Hair follicular keratinocyte (primary cell): ENCODE results near the gene TUBB1. TPM values are rescaled to one million over a fixed set of nuclear protein-coding genes. Genes with fewer than 3 reads are reported as not detected.

Experiments
- total RNA-seq: library from RNA; depleted of rRNA; stranded (reverse); fragments of >200 nt; gene quantifications from 2 replicates; pipeline ENCODE4 v1.2.3, GENCODE V29; 2015

The TUBB1 gene
- total RNA-seq: not detected in 2 replicates

GRCh38 chr20:59019217-59019616 is at the start of gene TUBB1:
Gene TUBB1 (plus strand): TSS chr20:59019429. CDS start chr20:59019523, 94 bp downstream.

GRCh38 chr20:58980711-58981627 is 38.3 kb upstream of the TUBB1 start, which contains the start of gene NELFCD:
Gene NELFCD (plus strand): TSS chr20:58981256. CDS start chr20:58981310, 54 bp downstream.

GRCh38 chr20:59006864-59007664 is 12.2 kb upstream of the TUBB1 start, which contains the start of gene CTSZ:
Gene CTSZ (minus strand): TSS chr20:59007254. CDS start chr20:59007128, 126 bp downstream.

GRCh38 chr20:59032023-59032712 is 12.9 kb downstream of the TUBB1 start, which contains the start of gene ATP5F1E:
Gene ATP5F1E (minus strand): TSS chr20:59032335. CDS start chr20:59032251, 84 bp downstream.

GRCh38 chr20:59042151-59042795 is 23.0 kb downstream of the TUBB1 start, which contains the start of gene PRELID3B:
Gene PRELID3B (minus strand): TSS chr20:59042786. CDS start chr20:59042730, 56 bp downstream.

Other genes starting within 250 kb of the TUBB1 start
- 0.62 and 1.6 TPM in 2 replicates for gene GNAS-AS1, start 168.5 kb upstream of the TUBB1 start, total RNA-seq
- gene GNAS, start 166.7 kb upstream of the TUBB1 start, total RNA-seq: 475 and 594 TPM in 2 replicates
- gene NELFCD, start 38.2 kb upstream of the TUBB1 start, total RNA-seq: 45.6 and 66.3 TPM in 2 replicates
- 123 and 138 TPM in 2 replicates for gene CTSZ, start 12.2 kb upstream of the TUBB1 start, total RNA-seq
- 35.5 and 38.2 TPM in 2 replicates for gene ATP5F1E, start 12.9 kb downstream of the TUBB1 start, total RNA-seq
- gene PRELID3B, start 23.4 kb downstream of the TUBB1 start, total RNA-seq: 65.5 and 83.8 TPM in 2 replicates
- not detected in 2 replicates for gene ZNF831, start 144.4 kb downstream of the TUBB1 start, total RNA-seq